ENCODE data around the gene HOOK2.

Gene HOOK2

DNA sequence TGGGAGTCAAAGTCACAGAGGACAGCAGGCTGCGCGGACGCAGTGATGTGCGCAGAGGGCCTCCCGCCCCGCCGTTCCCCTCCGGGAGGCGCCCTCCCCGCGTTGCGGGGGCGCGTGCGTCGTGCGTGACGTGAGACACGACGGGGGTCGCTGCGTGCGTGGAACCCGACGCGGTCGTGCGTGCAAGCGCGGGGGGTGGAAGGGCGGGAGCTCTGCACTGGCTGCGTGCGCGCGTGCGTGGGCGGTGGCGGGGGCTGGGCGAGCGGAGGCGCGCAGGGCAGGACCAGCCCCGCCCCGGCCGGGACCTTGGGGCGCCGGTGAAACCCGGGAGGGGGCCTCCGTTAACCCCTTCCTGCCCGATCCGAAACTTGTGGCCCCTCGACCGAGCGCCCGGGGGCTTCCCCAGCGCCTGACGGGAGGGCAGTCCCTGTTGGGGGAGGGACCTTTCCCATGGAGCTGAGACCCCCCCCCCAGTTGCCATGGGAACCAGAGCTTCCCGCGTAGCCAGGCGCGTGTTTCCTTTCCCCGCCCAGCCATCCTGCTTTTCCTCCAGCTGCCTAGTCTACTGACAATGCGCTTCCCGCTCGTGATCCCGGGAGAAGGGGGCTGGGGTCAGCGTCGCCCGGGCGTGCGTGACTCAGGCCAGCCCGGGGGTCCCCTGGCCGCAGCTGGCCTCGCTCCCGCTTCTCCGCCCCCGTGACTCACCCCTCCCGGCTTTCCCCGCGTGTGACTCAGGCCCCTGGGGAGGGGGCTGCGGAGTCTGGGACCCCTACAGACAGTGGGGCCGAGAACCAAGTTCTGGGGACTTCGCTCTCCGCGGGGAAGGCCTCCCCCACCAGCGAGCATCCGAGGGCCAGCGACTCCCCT lies 7.3 kb upstream of the HOOK2 start:
- TF ChIP-seq, protein P1, sequence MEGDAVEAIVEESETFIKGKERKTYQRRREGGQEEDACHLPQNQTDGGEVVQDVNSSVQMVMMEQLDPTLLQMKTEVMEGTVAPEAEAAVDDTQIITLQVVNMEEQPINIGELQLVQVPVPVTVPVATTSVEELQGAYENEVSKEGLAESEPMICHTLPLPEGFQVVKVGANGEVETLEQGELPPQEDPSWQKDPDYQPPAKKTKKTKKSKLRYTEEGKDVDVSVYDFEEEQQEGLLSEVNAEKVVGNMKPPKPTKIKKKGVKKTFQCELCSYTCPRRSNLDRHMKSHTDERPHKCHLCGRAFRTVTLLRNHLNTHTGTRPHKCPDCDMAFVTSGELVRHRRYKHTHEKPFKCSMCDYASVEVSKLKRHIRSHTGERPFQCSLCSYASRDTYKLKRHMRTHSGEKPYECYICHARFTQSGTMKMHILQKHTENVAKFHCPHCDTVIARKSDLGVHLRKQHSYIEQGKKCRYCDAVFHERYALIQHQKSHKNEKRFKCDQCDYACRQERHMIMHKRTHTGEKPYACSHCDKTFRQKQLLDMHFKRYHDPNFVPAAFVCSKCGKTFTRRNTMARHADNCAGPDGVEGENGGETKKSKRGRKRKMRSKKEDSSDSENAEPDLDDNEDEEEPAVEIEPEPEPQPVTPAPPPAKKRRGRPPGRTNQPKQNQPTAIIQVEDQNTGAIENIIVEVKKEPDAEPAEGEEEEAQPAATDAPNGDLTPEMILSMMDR (IDR thresholded peaks at IDR 0.05; ENCODE audit: low read depth, low read length), result peak; percentile 7
- peak; percentile 84 for DNase-seq (ENCODE audit: low read depth, low spot score)
- in situ Hi-C loops (cut with HindIII; ENCODE audit: low sequenced_read_pairs), result no loop called here

DNA sequence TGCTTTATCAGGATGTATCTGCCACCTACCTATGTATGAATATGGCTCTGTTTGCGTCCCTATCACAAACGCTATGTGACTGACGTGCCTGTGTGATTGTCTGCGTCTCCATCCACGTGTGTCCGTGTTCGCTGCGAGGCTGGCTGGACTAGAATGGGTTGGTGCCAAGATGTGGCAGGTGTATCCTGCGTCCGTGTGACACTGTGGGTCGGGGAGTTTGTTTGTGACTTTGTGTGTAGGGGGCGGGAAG lies 6.7 kb upstream of the HOOK2 start:
- in situ Hi-C loops (cut with HindIII; ENCODE audit: low sequenced_read_pairs), result no loop called here
- TF ChIP-seq, protein P1 (IDR thresholded peaks at IDR 0.05; ENCODE audit: low read depth, low read length), result no peak
- DNase-seq (ENCODE audit: low read depth, low spot score), result no peak
- H3K4me3 ChIP-seq (ENCODE audit: low read depth, low read length), result peak overlapping the region; percentile 13

More for the DNA sequence above, 7.3 kb upstream of the HOOK2 start:
- peak overlapping the region; percentile 33 for H3K4me3 ChIP-seq (ENCODE audit: low read depth, low read length)

DNA sequence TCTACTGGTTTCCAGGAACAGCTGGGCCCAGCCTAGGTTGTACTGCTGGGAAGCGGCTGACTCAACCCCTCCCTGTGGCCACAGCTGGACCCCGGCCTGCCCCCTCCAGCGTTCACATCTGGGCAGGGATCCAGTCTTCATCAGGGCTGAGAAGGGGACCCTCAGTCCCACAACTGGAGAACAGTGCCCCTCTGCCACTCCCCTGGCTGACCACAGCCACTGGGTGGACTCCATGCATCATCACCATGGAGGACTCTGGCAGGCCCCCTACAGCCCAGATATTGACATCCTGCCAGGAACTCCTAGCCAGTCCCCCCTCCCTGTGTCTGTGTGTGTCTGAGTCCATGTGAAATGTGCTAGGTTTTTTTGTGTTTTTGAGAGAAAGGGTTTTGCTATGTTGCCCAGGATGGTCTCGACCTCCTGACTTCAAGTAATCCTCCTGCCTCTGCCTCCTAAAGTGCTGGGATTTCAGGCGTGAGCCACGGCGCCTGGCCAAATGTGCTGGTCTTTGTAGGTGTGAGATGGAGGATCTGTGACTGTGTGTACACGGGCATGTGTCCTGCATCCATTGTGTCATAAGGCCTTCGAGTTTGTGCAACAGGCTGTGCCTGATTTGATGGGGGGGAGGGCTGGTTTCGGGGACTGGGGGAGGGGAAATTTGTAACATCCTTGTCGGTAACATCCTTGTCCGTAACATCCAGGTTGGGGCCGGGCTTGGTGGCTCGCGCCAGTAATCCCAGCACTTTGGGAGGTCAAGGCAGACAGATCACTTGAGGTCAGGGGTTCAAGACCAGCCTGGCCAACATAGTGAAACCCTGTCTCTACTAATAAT lies 4.0 kb upstream of the HOOK2 start:
- in situ Hi-C loops (cut with HindIII; ENCODE audit: low sequenced_read_pairs), result no loop called here
- TF ChIP-seq, protein P1 (IDR thresholded peaks at IDR 0.05; ENCODE audit: low read depth, low read length), result no peak
- peak overlapping the region; percentile 61 for H3K4me3 ChIP-seq (ENCODE audit: low read depth, low read length)
- DNase-seq (ENCODE audit: low read depth, low spot score), result peak; percentile 95

DNA sequence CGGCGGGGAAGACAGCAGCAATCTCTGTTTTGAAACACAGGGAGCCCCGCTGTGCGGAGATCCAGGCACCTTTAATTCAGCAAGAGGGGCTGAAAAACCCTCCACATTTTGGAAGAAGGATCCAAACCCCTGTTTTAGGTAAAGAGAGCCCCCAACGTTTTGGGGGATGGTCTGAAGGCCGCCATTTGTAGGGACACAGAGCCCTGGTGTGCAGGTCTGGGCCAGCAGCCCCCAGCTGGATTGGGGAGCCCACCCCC lies 3.5 kb upstream of the HOOK2 start:
- TF ChIP-seq, protein P1 (IDR thresholded peaks at IDR 0.05; ENCODE audit: low read depth, low read length), result no peak
- in situ Hi-C loops (cut with HindIII; ENCODE audit: low sequenced_read_pairs), result no loop called here
- H3K4me3 ChIP-seq (ENCODE audit: low read depth, low read length), result peak overlapping the region; percentile 61
- DNase-seq (ENCODE audit: low read depth, low spot score), result no peak

GRCh38 chr19:12778017-12778904 lies 2.9 kb upstream of the HOOK2 start:
- TF ChIP-seq, protein P1 (IDR thresholded peaks at IDR 0.05; ENCODE audit: low read depth, low read length), result no peak
- peak; percentile 86 for DNase-seq (ENCODE audit: low read depth, low spot score)
- in situ Hi-C loops (cut with HindIII; ENCODE audit: low sequenced_read_pairs), result no loop called here
- peak overlapping the region; percentile 61 for H3K4me3 ChIP-seq (ENCODE audit: low read depth, low read length)

All from astrocyte of the spinal cord (primary cell).